Dermis microvascular lymphatic vessel endothelial cell (primary cell): ENCODE data around the gene WDR27. TPM values are rescaled to one million over a fixed set of nuclear protein-coding genes. Genes with fewer than 3 reads are reported as not detected.
"Not testable (repeated sequence)": the region's sequence is repeated elsewhere in the genome, so short reads cannot be mapped to it uniquely, and the experiment has no call there.

ENCODE experiments used
- DNase-seq, 2 donors: peaks; one replicate each; pipeline versions ENCODE4 v3.0.0 to v3.0.0-alpha.2; 2010; ENCODE audit warnings: low read depth in 2 of 2
- total RNA-seq: library from RNA; depleted of rRNA; stranded (reverse); fragments of >200 nt; gene quantifications from 2 replicates; pipeline ENCODE4 v1.2.1, GENCODE V29; 2014

Gene WDR27
- total RNA-seq, 1 donor from 2014 or later, result 12.5 TPM

- not testable (repeated sequence) for DNase-seq
These were observed 93.2 kb downstream of the WDR27 start for GRCh38 chr6:169608609-169609008.

DNA sequence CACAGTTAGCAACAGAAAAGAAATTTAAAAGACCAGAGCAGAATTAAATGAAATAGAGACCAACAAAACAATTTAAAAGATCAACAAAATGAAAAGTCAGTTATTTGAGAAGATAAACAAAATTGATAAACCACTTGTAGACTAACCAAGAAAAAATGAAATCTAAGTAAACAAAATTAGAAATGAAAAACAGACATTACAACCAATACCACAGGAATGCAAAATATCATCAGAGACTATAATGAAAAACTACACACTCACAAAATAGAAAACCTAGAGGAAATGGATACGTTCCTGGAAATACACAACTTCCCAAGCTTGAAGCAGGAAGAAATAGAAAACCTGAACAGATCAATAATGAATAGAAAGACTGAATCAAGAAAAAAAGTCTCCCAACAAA is 97.8 kb downstream of the WDR27 start:
- no peak for DNase-seq

DNA sequence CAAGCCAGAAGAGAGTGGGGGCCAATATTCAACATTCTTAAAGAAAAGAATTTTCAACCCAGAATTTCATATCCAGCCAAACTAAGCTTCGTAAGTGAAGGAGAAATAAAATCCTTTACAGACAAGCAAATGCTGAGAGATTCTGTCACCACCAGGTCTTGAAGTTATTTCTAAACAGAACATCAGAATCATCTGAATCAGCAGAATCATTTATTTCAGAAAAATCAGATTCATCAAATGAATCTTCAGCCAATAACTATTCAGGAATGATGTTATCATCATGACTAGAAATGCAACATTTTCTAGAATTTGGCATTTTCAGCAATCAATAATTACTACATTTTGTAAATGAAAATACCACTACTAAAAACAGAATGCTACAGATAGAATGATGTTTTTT is 100.7 kb downstream of the WDR27 start:
- DNase-seq, result not testable (repeated sequence)

GRCh38 chr6:169592558-169592957 is 109.3 kb downstream of the WDR27 start:
- no peak for DNase-seq

- no peak for DNase-seq
These were observed 110.2 kb downstream of the WDR27 start for GRCh38 chr6:169591616-169592015.

GRCh38 chr6:169590376-169590939 is 111.4 kb downstream of the WDR27 start:
- DNase-seq, result no peak

DNA sequence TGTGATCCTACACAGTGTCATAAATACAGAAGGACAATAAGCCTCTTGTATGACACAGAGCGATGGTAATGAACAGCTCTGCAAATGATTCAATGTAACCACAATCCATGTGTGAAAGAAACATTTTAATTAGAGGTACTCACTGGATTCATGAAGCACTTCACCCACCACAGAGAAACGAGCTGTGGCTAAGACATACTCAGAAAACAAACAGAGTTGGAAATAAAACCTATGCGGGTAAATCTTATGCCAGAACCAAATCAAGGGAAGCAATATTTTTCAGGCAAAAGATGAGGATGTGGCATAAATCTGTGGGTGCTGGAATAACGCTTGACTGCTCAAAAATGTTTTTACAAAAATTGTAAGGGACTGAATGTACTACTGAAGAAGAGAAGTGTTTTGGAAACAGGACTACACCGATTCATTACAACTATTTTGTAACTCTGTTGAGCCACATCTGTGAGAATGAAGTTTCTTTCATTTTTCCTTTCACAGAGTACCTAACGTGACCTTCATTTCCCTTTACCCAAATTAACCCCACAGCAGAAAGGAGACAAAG is 112.1 kb downstream of the WDR27 start:
- peak; percentile 12 to 39 for DNase-seq

DNA sequence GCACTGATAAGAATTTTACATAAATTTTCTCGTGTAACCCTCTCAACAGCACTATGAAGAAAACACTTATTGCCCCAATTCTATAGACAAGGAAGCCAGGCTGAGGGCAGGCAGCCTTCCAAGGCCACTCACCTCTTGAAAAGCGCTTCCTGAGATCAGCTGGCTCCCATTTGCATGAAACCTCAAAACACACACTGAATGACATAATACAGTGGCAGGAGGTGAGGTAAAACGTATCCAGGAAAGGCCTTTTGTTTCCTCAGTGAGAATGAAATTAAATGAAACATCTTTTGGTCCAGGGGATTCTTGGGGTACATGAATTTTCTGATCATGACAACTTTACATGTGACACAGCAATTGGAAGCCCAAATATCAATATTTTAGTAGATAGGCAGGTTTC is 112.5 kb downstream of the WDR27 start:
- peak; percentile 81 to 84 for DNase-seq

- DNase-seq, result no peak
These were observed 113.9 kb downstream of the WDR27 start for GRCh38 chr6:169587975-169588374.

- no peak for DNase-seq
These were observed 117.8 kb downstream of the WDR27 start for GRCh38 chr6:169583886-169584541.

- no peak for DNase-seq
These were observed 122.3 kb downstream of the WDR27 start for GRCh38 chr6:169579407-169580111.

DNA sequence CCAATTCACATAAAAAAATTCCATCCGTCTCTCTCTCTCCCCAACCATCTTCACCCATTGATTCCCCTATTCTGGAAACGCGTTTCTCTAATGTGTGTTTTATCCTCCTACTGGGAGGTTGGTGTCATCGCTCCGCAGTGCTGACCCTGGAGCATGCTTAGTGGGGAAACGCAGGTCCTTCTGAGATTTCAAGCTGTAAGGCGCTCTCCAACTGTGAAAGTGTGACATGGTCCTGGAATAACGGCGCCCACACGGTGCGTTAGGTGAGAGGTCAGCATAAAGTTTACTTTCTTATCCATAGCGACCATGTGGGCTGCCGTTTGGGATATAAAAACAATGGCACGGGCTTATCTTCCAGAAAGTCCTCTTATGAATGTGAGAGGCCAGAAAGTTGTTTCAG is 123.9 kb downstream of the WDR27 start:
- DNase-seq, result no peak

- DNase-seq, result no peak
These were observed 124.6 kb downstream of the WDR27 start for GRCh38 chr6:169577236-169577635.

GRCh38 chr6:169575821-169576220 is 126.0 kb downstream of the WDR27 start:
- DNase-seq, result no peak

- DNase-seq, result peak in 1 of 2 donors; percentile 35
These were observed 126.5 kb downstream of the WDR27 start for GRCh38 chr6:169575365-169575764.

GRCh38 chr6:169574420-169574819 is 127.4 kb downstream of the WDR27 start:
- no peak for DNase-seq

- no peak for DNase-seq
These were observed 127.9 kb downstream of the WDR27 start for GRCh38 chr6:169573883-169574282.

GRCh38 chr6:169571123-169571962 is 130.5 kb downstream of the WDR27 start:
- peak in 1 of 2 donors; percentile 53 for DNase-seq

DNA sequence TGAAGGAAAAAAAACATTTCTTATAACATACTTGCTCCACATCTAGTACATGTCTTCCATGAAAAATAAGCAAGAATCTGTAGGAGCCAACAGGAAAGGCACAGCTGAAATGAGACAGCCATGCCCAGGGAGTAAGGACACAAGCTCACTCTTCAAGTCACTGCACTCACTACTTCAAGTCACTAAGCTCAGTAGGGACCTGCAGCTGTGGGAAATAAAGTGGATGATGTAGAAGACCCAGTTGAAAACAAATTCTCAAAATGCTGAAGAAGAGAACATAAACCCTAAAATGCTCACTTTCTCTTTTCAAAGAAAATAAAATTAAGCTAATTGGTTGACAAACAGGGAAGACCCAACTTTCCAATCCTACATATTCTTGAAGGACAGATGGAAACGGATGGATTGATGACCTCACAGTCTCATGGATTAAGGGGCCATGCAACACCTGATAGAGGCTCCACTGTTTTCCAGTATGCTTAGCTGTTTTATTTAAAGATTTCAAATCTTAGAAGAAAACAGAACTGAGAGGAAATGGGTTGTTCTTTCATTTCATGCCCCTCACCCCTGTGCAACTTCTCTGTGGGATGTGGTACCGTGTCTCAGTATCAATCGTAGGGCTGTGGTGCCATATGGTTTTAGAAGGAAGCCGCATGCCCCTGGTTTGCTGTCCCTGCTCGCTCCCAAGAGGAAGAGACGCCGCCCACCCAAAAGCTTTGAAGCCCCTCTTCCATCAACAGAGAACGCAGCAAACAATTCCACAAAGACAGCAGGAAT is 133.3 kb downstream of the WDR27 start:
- no peak for DNase-seq

DNA sequence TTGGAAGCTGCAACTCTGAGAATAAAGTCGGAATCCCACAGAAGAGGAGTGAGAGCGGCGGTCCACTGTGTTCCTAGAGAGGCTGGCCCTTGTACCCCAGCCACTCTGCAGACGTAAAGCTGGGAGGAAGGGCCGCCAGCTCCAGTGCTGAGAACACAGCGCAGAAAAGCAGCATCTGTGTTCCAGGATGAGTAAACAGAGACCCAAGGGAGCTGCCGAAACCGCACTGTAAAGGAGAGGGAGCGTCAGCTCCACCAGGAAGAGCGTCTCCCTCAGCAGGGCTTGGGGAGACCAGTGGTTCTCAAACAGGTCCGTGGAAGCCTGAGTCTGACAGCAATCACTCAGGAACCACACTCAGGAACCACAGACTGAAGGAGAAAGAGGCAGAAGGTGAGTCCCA is 134.0 kb downstream of the WDR27 start:
- no peak for DNase-seq
